A549 (cell line): ENCODE results near the gene CREB3L1. TPM values are rescaled to one million over a fixed set of nuclear protein-coding genes. Genes with fewer than 3 reads are reported as not detected.
A peak's percentile ranks its signal among the peaks of the same experiment; 100 is the strongest.

Source experiments
- ATAC-seq, 2 experiments: fragments of 200-7000 bp in 1 of 2; fragments of >200 bp in 1 of 2; cut with Nextera tagmentation in 1 of 2; cut with Tn5 transposase in 1 of 2; 3 replicates each; pipeline versions ENCODE4 v1.8.0 to v1.9.1; 2018 to 2020; ENCODE audit warnings: mild to moderate bottlenecking in 1 of 2, moderate library complexity in 1 of 2
- CTCF ChIA-PET: fragments of 300-600 bp; sonication (Branson Sonifier 250); formaldehyde crosslinking; extraction: SDS; loops from one replicate; lab custom pipeline; 2021; ENCODE audit warnings: antibody characterized with exemption, inconsistent platforms; lab: Yijun Ruan, JAX
- POLR2A ChIA-PET: fragments of 350-600 bp; formaldehyde crosslinking; extraction: SDS; loops from one replicate; lab custom pipeline; 2021; ENCODE audit warnings: antibody characterized with exemption, inconsistent platforms; lab: Yijun Ruan, JAX
- DNase-seq, 2 experiments: peaks; one replicate each; pipeline versions ENCODE4 v3.0.0 to v3.0.0-alpha.2; 2011 to 2016; ENCODE audit warnings: low read depth in 1 of 2, low spot score in 1 of 2
- FAIRE-seq: peaks from 2 replicates; lab custom pipeline; 2011; peaks lifted over from hg19 to GRCh38; lab: Jason Lieb, UNC
- H3K27ac ChIP-seq, 2 experiments: fragments of >200 bp; sonication (Bioruptor Twin); formaldehyde crosslinking; 3 replicates each; pipeline ENCODE4 v1.5.1; 2016 to 2017
- H3K4me1 ChIP-seq: fragments of >200 bp; sonication (Bioruptor Twin); formaldehyde crosslinking; 3 replicates; pipeline ENCODE4 v1.6.1; 2016
- H3K4me2 ChIP-seq: fragments of >200 bp; sonication (Bioruptor Twin); formaldehyde crosslinking; 3 replicates; pipeline ENCODE4 v1.6.1; 2016
- H3K4me3 ChIP-seq: fragments of >200 bp; sonication (Bioruptor Twin); formaldehyde crosslinking; 3 replicates; pipeline ENCODE4 v1.5.1; 2016
- H3K9me3 ChIP-seq: fragments of >200 bp; sonication (Bioruptor Twin); formaldehyde crosslinking; 3 replicates; pipeline ENCODE4 v1.6.1; 2016
- CBX2 ChIP-seq: fragments of 200-600 bp; sonication (generic); IDR thresholded peaks from 2 replicates; pipeline ENCODE4 v1.6.1; 2016; ENCODE audit warnings: low read depth, mild to moderate bottlenecking, borderline replicate concordance
- CEBPB ChIP-seq, 2 experiments: fragments of >200 bp in 1 of 2; sonication (Bioruptor Twin) in 1 of 2; formaldehyde crosslinking in 1 of 2; IDR thresholded peaks; 2 replicates each; pipeline ENCODE4 v1.6.1; 2012 to 2016
- CHD4 ChIP-seq: fragments of 200-600 bp; sonication (generic); IDR thresholded peaks from 2 replicates; pipeline ENCODE4 v1.6.1; 2016; ENCODE audit warnings: antibody characterized with exemption, mild to moderate bottlenecking, borderline replicate concordance
- EHF ChIP-seq: fragments of 250-450 bp; sonication (Bioruptor Pico); IDR thresholded peaks from 2 replicates; pipeline ENCODE4 v1.5.0; 2020; ENCODE audit warnings: mild to moderate bottlenecking
- EP300 ChIP-seq, 2 experiments: fragments of >200 bp; sonication (Bioruptor Twin); formaldehyde crosslinking; IDR thresholded peaks; 2 replicates in 1 of 2; 3 replicates in 1 of 2; pipeline ENCODE4 v1.6.1; 2016 to 2017
- HDAC2 ChIP-seq: fragments of 200-600 bp; sonication (generic); IDR thresholded peaks from 2 replicates; pipeline ENCODE4 v1.6.1; 2016
- HOXB13 ChIP-seq: fragments of 250-450 bp; sonication (Bioruptor Pico); IDR thresholded peaks from 2 replicates; pipeline ENCODE4 v1.5.0; 2020; ENCODE audit warnings: low read depth, mild to moderate bottlenecking, moderate library complexity
- JUN ChIP-seq, 2 experiments: fragments of >200 bp; sonication (Bioruptor Twin); formaldehyde crosslinking; IDR thresholded peaks; 2 replicates in 1 of 2; 3 replicates in 1 of 2; pipeline ENCODE4 v1.6.1; 2016 to 2017
- MAFK ChIP-seq: fragments of 450-650 bp; IDR thresholded peaks from 2 replicates; pipeline ENCODE4 v1.6.1; 2014; ENCODE audit not compliant: partially characterized antibody
- MYC ChIP-seq: IDR thresholded peaks from 2 replicates; pipeline ENCODE4 v1.6.1; 2012; ENCODE audit warnings: mild to moderate bottlenecking, inconsistent platforms, low read length, improper control_type of control experiment, borderline replicate concordance
- NFE2L2 ChIP-seq: fragments of 150-350 bp; conservative IDR thresholded peaks from 2 replicates; pipeline ENCODE4 v1.6.1; 2014; ENCODE audit warnings: low read length
- NR3C1 ChIP-seq: fragments of >200 bp; sonication (Bioruptor Twin); formaldehyde crosslinking; IDR thresholded peaks from 3 replicates; pipeline ENCODE4 v1.6.1; 2017
- RAD21 ChIP-seq, 2 experiments: fragments of >200 bp in 1 of 2; sonication (Bioruptor Twin) in 1 of 2; formaldehyde crosslinking in 1 of 2; IDR thresholded peaks in 1 of 2; conservative IDR thresholded peaks in 1 of 2; 2 replicates in 1 of 2; 3 replicates in 1 of 2; pipeline ENCODE4 v1.6.1; 2012 to 2018; ENCODE audit warnings: inconsistent platforms in 1 of 2
- RCOR1 ChIP-seq: fragments of 150-350 bp; IDR thresholded peaks from 2 replicates; pipeline ENCODE4 v1.6.1; 2014; ENCODE audit warnings: antibody characterized with exemption, low read length, low read depth
- SMC3 ChIP-seq: fragments of >200 bp; sonication (Bioruptor Twin); formaldehyde crosslinking; IDR thresholded peaks from 3 replicates; pipeline ENCODE4 v1.6.1; 2018; ENCODE audit warnings: inconsistent platforms
- WGBS: methylation state at CpG from one replicate; pipeline ENCODE4 v1.1.6; 2017; ENCODE audit errors: missing lambda C conversion rate; 5-methylcytosine and 5-hydroxymethylcytosine counted together
- polyA minus RNA-seq: library from RNA; depleted of rRNA, polyadenylated mRNA; stranded (reverse); fragments of >200 nt; gene quantifications from 2 replicates; pipeline ENCODE4 v1.2.3, GENCODE V29; 2011; rRNA and poly(A)+ RNA removed
- polyA plus RNA-seq, 4 experiments: library from polyadenylated mRNA; depleted of rRNA in 3 of 4; stranded (reverse); fragments of >200 nt; fragmentation: RNase III in 1 of 4; extraction: RNeasy Plus Mini Kit Qiagen cat#74134 plus additional on column Dnase treatment in 1 of 4; gene quantifications; 2 replicates in 3 of 4; 3 replicates in 1 of 4; pipeline ENCODE4 v1.2.3, GENCODE V29; 2011 to 2017
- TF ChIP-seq, protein P1 (sequence below): fragments of 150-350 bp; IDR thresholded peaks from 2 replicates; pipeline ENCODE4 v1.6.1; 2014; ENCODE audit warnings: low read depth, mild to moderate bottlenecking, low read length
- TF ChIP-seq, protein P2 (sequence below): fragments of 250-450 bp; sonication (Bioruptor Pico); IDR thresholded peaks from 2 replicates; pipeline ENCODE4 v1.5.0; 2020; ENCODE audit warnings: low read depth, mild to moderate bottlenecking, moderate library complexity
- TF ChIP-seq, protein P3 (sequence below): fragments of >200 bp; sonication (Bioruptor Twin); formaldehyde crosslinking; IDR thresholded peaks from 3 replicates; pipeline ENCODE4 v1.6.1; 2016

Gene CREB3L1, protein sequence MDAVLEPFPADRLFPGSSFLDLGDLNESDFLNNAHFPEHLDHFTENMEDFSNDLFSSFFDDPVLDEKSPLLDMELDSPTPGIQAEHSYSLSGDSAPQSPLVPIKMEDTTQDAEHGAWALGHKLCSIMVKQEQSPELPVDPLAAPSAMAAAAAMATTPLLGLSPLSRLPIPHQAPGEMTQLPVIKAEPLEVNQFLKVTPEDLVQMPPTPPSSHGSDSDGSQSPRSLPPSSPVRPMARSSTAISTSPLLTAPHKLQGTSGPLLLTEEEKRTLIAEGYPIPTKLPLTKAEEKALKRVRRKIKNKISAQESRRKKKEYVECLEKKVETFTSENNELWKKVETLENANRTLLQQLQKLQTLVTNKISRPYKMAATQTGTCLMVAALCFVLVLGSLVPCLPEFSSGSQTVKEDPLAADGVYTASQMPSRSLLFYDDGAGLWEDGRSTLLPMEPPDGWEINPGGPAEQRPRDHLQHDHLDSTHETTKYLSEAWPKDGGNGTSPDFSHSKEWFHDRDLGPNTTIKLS
- polyA plus RNA-seq (2011; rRNA removed): 0.48 and 0.61 TPM in 2 replicates
- 0.24 and 0.45 TPM in 2 replicates for polyA plus RNA-seq (2012; cell fraction: cytosol; rRNA removed)
- polyA plus RNA-seq (2012; cell fraction: nucleus; rRNA removed): 0.56 and 0.86 TPM in 2 replicates
- polyA plus RNA-seq (2017; fragmentation: RNase III; extraction: RNeasy Plus Mini Kit Qiagen cat#74134 plus additional on column Dnase treatment): 2.1 to 2.7 TPM (median 2.3 TPM) in 3 replicates
- 1.3 and 1.7 TPM in 2 replicates for polyA minus RNA-seq

DNA sequence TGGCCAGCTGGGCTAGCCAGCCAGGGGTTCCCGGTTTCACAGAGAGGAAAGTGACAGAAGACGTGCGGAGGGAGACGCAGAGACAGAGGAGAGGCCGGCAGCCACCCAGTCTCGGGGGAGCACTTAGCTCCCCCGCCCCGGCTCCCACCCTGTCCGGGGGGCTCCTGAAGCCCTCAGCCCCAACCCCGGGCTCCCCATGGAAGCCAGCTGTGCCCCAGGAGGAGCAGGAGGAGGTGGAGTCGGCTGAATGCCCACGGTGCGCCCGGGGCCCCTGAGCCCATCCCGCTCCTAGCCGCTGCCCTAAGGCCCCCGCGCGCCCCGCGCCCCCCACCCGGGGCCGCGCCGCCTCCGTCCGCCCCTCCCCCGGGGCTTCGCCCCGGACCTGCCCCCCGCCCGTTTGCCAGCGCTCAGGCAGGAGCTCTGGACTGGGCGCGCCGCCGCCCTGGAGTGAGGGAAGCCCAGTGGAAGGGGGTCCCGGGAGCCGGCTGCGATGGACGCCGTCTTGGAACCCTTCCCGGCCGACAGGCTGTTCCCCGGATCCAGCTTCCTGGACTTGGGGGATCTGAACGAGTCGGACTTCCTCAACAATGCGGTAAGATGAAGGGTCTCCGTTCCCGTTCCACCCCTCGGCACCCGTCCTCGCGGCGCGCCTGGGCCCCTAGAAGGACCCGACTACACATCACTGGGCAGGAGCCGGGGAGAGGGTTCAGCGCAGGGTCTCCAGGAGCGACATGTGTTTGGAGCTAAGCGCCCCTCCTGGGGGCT, at the start of gene CREB3L1:
CREB3L1 (plus strand) TSS at position 41 of the 765 bp plus-strand sequence; CDS start at position 491, 450 bp downstream.
- POLR2A ChIA-PET: interaction anchor here (1.6 to 3.5 kb wide), 2 partner anchors 15 to 34 kb away, joined by 3 to 15 read pairs; no protein-coding TSS in a partner anchor
- Histone ChIP-seq H3K9me3 (no peaks in the 10 kb centered on the region), H3K27ac (peak within 1 kb of the TSS; percentile 38 to 79; a peak in 5 of 6 replicates), H3K4me3 (peak within 1 kb of the TSS; percentile 53), H3K4me2 (peak within 1 kb of the TSS; percentile 99), H3K4me1 (peaks cover 51% of the 10 kb centered on the region)
- CTCF ChIA-PET: interaction anchor here (0.5 to 5.9 kb wide), 25 partner anchors 8 to 340 kb away, joined by 3 to 64 read pairs (median 4); partner anchors contain the start of gene ATG13
- FAIRE-seq (no peak), DNase-seq (no peak), ATAC-seq (peak in 1 of 2 experiments; percentile 35; a peak in 4 of 6 replicates)
- TF ChIP-seq MAFK (no peak), CHD4 (no peak), NFE2L2 (no peak), JUN (IDR thresholded peaks at IDR 0.05) (no peak), RCOR1 (no peak), RAD21 (conservative IDR thresholded peaks at IDR 0.05 in 1 of 2, IDR thresholded peaks at IDR 0.05 in 1 of 2) (no peak)
- TF ChIP-seq, protein P1, sequence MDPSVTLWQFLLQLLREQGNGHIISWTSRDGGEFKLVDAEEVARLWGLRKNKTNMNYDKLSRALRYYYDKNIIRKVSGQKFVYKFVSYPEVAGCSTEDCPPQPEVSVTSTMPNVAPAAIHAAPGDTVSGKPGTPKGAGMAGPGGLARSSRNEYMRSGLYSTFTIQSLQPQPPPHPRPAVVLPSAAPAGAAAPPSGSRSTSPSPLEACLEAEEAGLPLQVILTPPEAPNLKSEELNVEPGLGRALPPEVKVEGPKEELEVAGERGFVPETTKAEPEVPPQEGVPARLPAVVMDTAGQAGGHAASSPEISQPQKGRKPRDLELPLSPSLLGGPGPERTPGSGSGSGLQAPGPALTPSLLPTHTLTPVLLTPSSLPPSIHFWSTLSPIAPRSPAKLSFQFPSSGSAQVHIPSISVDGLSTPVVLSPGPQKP: no peak
- WGBS: 28% methylated on average over 25 of the region's 61 CpGs

DNA sequence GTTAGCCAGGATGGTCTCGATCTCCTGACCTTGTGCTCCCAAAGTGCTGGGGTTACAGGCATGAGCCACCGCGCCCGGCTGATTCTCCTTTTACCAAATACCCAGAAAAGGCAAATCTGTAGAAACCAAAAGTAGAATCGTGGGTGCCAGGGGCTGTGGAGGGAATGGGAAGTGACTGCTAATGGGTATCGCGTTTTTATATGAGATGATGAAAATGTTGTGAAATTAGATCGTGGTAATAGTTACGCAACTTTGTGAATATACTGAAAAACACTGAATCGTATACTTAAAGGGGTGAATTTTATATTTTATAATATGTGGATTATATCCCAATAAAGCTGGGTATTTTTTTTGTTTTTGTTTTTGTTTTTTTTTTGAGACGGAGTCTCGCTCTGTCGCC, 48.2 kb upstream of the CREB3L1 start:
- H3K4me2 ChIP-seq: no peak overlapping the region
- no peaks in the 10 kb centered on the region for H3K4me1 ChIP-seq
- POLR2A ChIA-PET: no interaction called here
- DNase-seq (no peak), FAIRE-seq (no peak), ATAC-seq (no peak)
- CTCF ChIA-PET: interaction anchor here (0.9 kb wide), 1 partner anchor 10 kb away, joined by 3 read pairs; no protein-coding TSS in a partner anchor
- no peak overlapping the region for H3K4me3 ChIP-seq
- no peak overlapping the region for H3K27ac ChIP-seq
- no peaks in the 10 kb centered on the region for H3K9me3 ChIP-seq
- WGBS: 87% methylated on average over 13 of the region's 13 CpGs
- TF ChIP-seq CEBPB (IDR thresholded peaks at IDR 0.05): peak; percentile 24 to 66; a peak in 3 of 4 replicates
- TF ChIP-seq SMC3: no peak

DNA sequence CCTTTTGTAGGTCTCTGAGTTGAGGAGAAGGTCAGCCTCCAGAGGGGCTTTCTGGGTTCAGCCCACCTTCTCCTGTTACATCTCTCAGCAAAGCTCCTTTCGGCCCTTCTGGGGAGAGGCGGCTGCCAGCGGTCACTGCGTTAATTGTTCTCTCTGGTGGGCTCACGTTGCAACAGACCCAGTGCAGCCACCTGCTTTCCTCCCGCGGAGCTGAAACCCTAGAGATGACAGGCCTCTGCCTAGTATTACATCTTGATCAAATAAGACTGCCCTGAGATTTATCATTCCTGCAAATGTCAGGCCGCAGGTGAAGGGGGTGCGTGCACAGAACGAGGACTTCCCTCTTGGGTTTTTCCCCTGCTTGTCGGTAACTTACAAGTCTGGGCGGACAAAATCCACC, 43.2 kb upstream of the CREB3L1 start:
- POLR2A ChIA-PET: no interaction called here

More for the DNA sequence above, 43.2 kb upstream of the CREB3L1 start:
- 93% methylated on average over 12 of the region's 12 CpGs for whole genome bisulfite sequencing
- TF ChIP-seq, protein P2, sequence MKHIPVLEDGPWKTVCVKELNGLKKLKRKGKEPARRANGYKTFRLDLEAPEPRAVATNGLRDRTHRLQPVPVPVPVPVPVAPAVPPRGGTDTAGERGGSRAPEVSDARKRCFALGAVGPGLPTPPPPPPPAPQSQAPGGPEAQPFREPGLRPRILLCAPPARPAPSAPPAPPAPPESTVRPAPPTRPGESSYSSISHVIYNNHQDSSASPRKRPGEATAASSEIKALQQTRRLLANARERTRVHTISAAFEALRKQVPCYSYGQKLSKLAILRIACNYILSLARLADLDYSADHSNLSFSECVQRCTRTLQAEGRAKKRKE (CRISPR knock-in tag): no peak
- TF ChIP-seq NR3C1: no peak
- TF ChIP-seq HDAC2: no peak
- TF ChIP-seq, protein P3, sequence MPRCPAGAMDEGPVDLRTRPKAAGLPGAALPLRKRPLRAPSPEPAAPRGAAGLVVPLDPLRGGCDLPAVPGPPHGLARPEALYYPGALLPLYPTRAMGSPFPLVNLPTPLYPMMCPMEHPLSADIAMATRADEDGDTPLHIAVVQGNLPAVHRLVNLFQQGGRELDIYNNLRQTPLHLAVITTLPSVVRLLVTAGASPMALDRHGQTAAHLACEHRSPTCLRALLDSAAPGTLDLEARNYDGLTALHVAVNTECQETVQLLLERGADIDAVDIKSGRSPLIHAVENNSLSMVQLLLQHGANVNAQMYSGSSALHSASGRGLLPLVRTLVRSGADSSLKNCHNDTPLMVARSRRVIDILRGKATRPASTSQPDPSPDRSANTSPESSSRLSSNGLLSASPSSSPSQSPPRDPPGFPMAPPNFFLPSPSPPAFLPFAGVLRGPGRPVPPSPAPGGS: no peak
- TF ChIP-seq CBX2: no peak
- TF ChIP-seq HOXB13: no peak
- TF ChIP-seq MYC: no peak
- no peak for TF ChIP-seq EP300 (IDR thresholded peaks at IDR 0.05)
- no peak for TF ChIP-seq EHF (CRISPR knock-in tag)
- Histone ChIP-seq H3K4me1 (peaks cover 13% of the 10 kb centered on the region), H3K27ac (no peak overlapping the region), H3K4me2 (no peak overlapping the region), H3K9me3 (peaks cover 6% of the 10 kb centered on the region; the same call in 1 of the 3 replicates), H3K4me3 (no peak overlapping the region)
- FAIRE-seq (no peak), DNase-seq (no peak), ATAC-seq (no peak)
- CTCF ChIA-PET: interaction anchor here (0.8 to 1.5 kb wide), 3 partner anchors 74 to 113 kb away, joined by 3 to 4 read pairs (median 3); partner anchors contain the start of gene DGKZ
